Nephron progenitor cell (in vitro differentiated cells): Measurements from ENCODE around the gene GOLGA8B.
"Not testable (repeated sequence)": the region's sequence is repeated elsewhere in the genome, so short reads cannot be mapped to it uniquely, and the experiment has no call there.

Source experiments
- DNase-seq: peaks from one replicate; pipeline ENCODE4 v3.0.0; 2021
- H3K27ac Mint-ChIP-seq: 2 replicates; pipeline ENCODE4 v1.8.0; 2021; ENCODE audit warnings: mild to moderate bottlenecking, moderate library complexity, mixed read lengths
- H3K27me3 Mint-ChIP-seq: 2 replicates; pipeline ENCODE4 v1.8.0; 2021; ENCODE audit warnings: mild to moderate bottlenecking, low read depth, mixed read lengths; ENCODE audit not compliant: poor library complexity
- H3K36me3 Mint-ChIP-seq: 2 replicates; pipeline ENCODE4 v1.8.0; 2021; ENCODE audit warnings: low read depth, mixed read lengths
- H3K4me1 Mint-ChIP-seq: 2 replicates; pipeline ENCODE4 v1.8.0; 2021; ENCODE audit warnings: mixed read lengths
- H3K4me3 Mint-ChIP-seq: 2 replicates; pipeline ENCODE4 v1.8.0; 2021; ENCODE audit warnings: mild to moderate bottlenecking, moderate library complexity, mixed read lengths
- H3K9me3 Mint-ChIP-seq: 2 replicates; pipeline ENCODE4 v1.8.0; 2021; ENCODE audit warnings: mild to moderate bottlenecking, moderate library complexity, mixed read lengths
- CTCF ChIP-seq: fragments of 200-600 bp; sonication (generic); IDR thresholded peaks from 2 replicates; pipeline ENCODE4 v1.5.0; 2021; ENCODE audit warnings: antibody characterized with exemption

Gene GOLGA8B

GRCh38 chr15:34583399-34584329, at the start of gene GOLGA8B:
Gene GOLGA8B, minus strand, starts transcription at chr15:34583651. Its CDS starts 47,739 bp downstream, at chr15:34535912.
- peak within 1 kb of the TSS; percentile 86 for H3K4me3 Mint-ChIP-seq
- H3K27ac Mint-ChIP-seq = no peak within 1 kb of the TSS
- no peaks in the 10 kb centered on the region for H3K9me3 Mint-ChIP-seq
- DNase-seq = peak; percentile 83
- H3K4me1 Mint-ChIP-seq = peaks cover 46% of the 10 kb centered on the region
- H3K27me3 Mint-ChIP-seq = peaks cover 13% of the 10 kb centered on the region
- no peaks in the 10 kb centered on the region for H3K36me3 Mint-ChIP-seq
- TF ChIP-seq CTCF = no peak

- not testable (repeated sequence) for H3K36me3 Mint-ChIP-seq, DNase-seq, H3K4me3 Mint-ChIP-seq, H3K27ac Mint-ChIP-seq, H3K27me3 Mint-ChIP-seq, H3K4me1 Mint-ChIP-seq
- H3K9me3 Mint-ChIP-seq = peaks cover 19% of the 10 kb centered on the region
Measured at GRCh38 chr15:34633165-34633564, 49.7 kb upstream of the GOLGA8B start.

GRCh38 chr15:34628577-34629152, 45.2 kb upstream of the GOLGA8B start:
- DNase-seq = no peak
- no peak for TF ChIP-seq CTCF
- Mint-ChIP-seq H3K4me1 (no peaks in the 10 kb centered on the region), H3K27ac (no peak overlapping the region), H3K4me3 (no peak overlapping the region), H3K27me3 (peaks cover 5% of the 10 kb centered on the region), H3K9me3 (peaks cover 22% of the 10 kb centered on the region), H3K36me3 (no peaks in the 10 kb centered on the region)

GRCh38 chr15:34625007-34625406, 41.6 kb upstream of the GOLGA8B start:
- H3K4me3 Mint-ChIP-seq = no peak overlapping the region
- no peak overlapping the region for H3K27ac Mint-ChIP-seq

GRCh38 chr15:34621675-34622074, 38.2 kb upstream of the GOLGA8B start:
- no peak for TF ChIP-seq CTCF
- Mint-ChIP-seq H3K27me3 (peaks cover 36% of the 10 kb centered on the region), H3K4me1 (no peaks in the 10 kb centered on the region), H3K9me3 (no peaks in the 10 kb centered on the region), H3K27ac (no peak overlapping the region), H3K36me3 (no peaks in the 10 kb centered on the region), H3K4me3 (no peak overlapping the region)
- no peak for DNase-seq

More at GRCh38 chr15:34625007-34625406, 41.6 kb upstream of the GOLGA8B start:
- TF ChIP-seq CTCF = no peak
- DNase-seq = no peak
- H3K36me3 Mint-ChIP-seq = no peaks in the 10 kb centered on the region
- H3K9me3 Mint-ChIP-seq = peaks cover 3% of the 10 kb centered on the region
- no peaks in the 10 kb centered on the region for H3K4me1 Mint-ChIP-seq
- H3K27me3 Mint-ChIP-seq = peaks cover 18% of the 10 kb centered on the region

- Mint-ChIP-seq H3K36me3 (no peaks in the 10 kb centered on the region), H3K4me3 (no peak overlapping the region), H3K9me3 (no peaks in the 10 kb centered on the region), H3K27me3 (peaks cover 39% of the 10 kb centered on the region), H3K27ac (no peak overlapping the region), H3K4me1 (no peaks in the 10 kb centered on the region)
- no peak for TF ChIP-seq CTCF
- DNase-seq = no peak
Measured at GRCh38 chr15:34620814-34621213, 37.4 kb upstream of the GOLGA8B start.
